KOPT-K1 (cell line): ENCODE data around the gene CBLN3.

Source experiments
- H3K27ac ChIP-seq: fragments of 200-600 bp; sonication (generic); 2 replicates; pipeline ENCODE4 v1.5.1; 2016; ENCODE audit warnings: antibody characterized with exemption, mild to moderate bottlenecking, low read depth, low read length; ENCODE audit not compliant: poor library complexity, severe bottlenecking
- H3K36me3 ChIP-seq: fragments of 200-600 bp; sonication (generic); 2 replicates; pipeline ENCODE4 v1.5.1; 2017; ENCODE audit warnings: antibody characterized with exemption, mild to moderate bottlenecking, low read length, moderate library complexity; ENCODE audit not compliant: insufficient read depth
- H3K9me3 ChIP-seq: fragments of 200-600 bp; sonication (generic); 2 replicates; pipeline ENCODE4 v1.5.1; 2017; ENCODE audit warnings: antibody characterized with exemption, low read length, mild to moderate bottlenecking; ENCODE audit not compliant: insufficient read depth, poor library complexity, severe bottlenecking

The CBLN3 gene

DNA sequence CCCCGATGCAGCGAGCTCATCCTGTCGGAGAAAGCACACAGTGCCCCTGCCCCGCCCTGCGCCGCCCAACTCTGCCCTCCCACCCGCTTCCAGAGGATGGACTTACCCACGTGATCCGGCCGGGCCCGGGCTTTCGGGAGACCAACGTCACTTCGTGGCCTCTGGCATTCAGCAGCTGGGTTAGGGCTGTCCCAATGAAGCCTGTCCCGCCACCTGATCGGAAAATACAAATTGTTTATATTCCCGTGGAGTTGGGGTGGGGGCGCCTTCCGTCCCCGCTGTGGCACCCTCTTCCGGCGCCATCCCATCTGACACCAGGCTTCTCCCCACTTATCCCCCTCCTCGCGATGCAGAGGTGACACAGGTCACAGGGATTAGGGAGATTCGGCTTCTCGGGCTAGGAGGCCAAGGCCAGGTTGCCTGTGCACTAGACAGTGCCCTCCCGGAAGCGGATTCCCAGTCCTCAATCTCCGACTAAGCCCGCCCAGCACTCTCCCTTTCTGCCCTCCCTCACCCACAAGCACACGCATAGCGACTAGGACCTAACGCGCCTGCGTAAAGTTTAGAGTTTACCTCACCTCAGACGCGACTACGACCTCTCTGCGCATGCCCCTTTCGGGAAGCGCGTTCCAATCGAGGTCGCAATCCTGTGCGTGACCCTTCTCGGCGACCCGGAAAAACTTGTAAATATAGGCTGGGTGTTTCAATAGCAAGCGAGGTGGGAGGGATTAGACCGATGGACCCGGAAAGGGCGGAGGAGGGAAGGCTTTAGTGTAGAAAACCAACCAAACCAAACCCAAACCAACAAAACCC lies 13.0 kb upstream of the CBLN3 start, which contains the start of gene SDR39U1:
TSS of gene SDR39U1 (minus strand) at position 537 of the 813 bp plus-strand sequence. CDS start at position 530, 7 bp downstream.
- Histone ChIP-seq H3K36me3 (peaks cover 38% of the 10 kb centered on the region), H3K9me3 (no peaks in the 10 kb centered on the region), H3K27ac (peak within 1 kb of the TSS; percentile 88)

DNA sequence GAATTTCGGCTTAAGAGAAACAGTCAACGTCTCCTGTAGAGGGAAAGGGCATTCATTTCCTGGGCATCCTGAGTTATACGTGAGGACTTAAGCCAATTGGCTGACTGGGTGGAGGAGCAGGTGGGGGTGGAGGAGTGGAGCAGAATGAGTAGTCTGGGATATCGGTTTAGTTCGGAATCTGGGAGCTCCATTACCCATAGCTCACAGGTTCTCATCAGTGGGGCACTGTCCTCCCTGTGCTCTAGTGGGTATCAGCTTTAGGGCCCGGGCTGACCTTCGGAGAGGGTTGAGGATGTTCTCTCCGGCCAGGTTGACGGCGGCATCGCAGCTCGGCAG lies 12.4 kb upstream of the CBLN3 start:
- peak overlapping the region; percentile 88 for H3K27ac ChIP-seq
- peaks cover 44% of the 10 kb centered on the region for H3K36me3 ChIP-seq
- H3K9me3 ChIP-seq = no peaks in the 10 kb centered on the region

DNA sequence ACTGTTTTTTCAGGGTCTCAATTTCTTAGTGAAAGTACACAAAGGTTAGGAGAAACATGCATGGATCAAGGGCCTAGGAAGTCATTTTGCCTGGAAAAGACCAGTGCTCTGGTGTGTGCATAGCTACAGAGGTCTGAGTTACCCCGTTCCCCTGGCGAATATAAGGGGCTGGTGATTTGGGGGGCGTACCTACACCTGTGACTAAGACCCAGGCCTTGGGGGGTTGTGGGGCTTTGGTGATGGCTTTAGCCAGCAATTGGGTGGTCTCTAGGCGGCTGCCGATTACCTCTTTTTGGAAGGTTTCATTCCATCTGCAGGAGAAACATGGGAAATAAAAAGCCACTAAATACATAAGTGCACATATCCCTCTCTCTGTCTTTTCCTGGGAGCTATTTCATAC lies 12.0 kb upstream of the CBLN3 start:
- H3K9me3 ChIP-seq = no peaks in the 10 kb centered on the region
- H3K27ac ChIP-seq = peak overlapping the region; percentile 88
- H3K36me3 ChIP-seq = peaks cover 46% of the 10 kb centered on the region

DNA sequence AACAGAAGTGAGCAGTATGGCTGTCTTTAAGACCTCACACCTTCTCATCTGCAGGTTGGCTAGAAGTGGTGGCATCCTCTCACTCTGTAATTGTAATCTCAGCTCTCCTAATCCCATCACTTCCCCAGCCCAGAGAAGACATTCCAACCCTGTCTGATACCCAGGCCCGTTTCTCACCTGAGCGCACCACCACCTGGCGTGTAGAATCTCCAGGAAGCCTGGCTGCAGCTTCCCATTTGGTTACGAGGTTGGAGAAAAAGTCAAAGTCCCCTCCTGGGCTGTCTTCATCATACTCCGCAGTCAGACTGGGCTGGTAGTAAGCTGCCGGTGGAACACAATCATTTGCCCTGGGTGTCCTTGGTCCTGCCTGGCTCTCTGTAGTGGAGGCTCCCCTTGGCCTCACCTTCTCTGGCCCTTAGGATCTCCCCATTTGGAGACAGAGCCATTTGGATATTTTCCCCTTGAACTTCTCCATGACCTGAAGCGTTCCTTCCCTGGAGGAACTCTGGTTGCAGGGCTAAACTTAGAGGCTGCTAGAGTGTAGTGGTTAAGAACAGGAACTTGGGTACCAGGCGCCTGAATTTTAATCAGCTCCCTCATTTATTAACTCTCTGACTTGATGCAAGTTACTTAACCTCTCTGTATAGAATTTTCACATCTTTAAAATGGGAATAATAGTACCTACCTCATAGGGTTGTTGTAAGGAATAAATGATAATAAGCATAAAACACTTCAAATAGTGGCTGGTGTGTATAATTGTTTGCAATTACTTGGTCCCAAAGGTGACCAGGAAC lies 11.3 kb upstream of the CBLN3 start:
- H3K9me3 ChIP-seq = no peaks in the 10 kb centered on the region
- H3K27ac ChIP-seq = peak overlapping the region; percentile 88
- peaks cover 53% of the 10 kb centered on the region for H3K36me3 ChIP-seq

DNA sequence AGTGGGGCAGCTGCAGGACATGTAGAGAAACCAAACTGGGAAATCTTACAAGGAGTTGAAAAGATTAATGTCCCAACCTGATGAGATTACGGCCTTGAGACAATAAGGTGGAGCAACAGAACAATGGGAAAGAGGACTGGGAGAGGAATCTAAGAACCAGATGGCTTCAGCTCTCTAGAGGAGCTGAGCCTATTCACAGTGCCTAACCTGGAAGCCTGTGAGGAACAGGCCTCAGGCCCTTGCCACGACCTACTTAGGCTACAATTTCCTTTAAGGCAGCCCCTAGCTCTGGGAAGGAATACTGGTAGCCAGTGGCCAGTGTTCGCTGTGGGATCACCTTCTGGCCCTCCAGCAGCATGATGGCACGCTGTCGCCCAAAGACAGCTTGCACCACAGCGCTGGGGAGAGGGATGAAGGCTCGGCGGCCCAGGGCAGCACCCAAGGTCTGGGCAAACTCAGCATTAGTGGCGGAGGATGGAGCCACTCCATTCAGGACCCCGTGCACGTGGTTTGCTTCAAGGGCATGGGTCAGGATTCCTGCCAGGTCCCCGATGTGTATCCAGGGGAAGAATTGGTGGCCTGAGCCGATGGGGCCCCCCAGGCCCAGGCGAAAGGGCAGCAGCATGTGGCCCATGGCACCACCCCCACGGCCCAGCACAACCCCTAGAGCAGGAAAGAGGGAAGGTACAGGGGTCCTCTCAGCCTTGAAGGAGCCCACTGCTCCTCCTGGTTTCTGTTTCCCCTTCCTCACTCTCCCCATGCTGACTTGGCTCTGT lies 10.6 kb upstream of the CBLN3 start:
- Histone ChIP-seq H3K9me3 (no peaks in the 10 kb centered on the region), H3K27ac (no peak overlapping the region), H3K36me3 (peaks cover 53% of the 10 kb centered on the region)

DNA sequence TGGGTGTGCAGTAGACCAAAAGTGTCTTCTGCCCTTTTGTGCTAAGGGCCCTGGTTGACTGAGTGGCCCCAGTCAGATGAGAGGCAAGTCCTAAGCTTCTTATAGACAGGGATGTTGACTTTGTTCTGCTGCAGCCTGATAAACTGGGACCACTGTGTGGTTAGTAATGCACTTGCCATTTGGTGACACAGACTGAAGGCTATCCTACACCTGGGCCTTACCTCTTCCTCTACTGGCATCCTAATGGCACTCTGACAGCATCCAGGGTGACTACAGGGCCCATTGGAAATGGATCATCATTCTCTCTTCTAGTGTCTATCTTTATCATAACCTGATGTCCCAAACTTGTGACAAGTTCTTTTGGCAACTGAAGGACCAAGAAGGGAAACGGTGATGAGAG lies 9.8 kb upstream of the CBLN3 start:
- no peaks in the 10 kb centered on the region for H3K9me3 ChIP-seq
- H3K36me3 ChIP-seq = peaks cover 54% of the 10 kb centered on the region
- no peak overlapping the region for H3K27ac ChIP-seq

DNA sequence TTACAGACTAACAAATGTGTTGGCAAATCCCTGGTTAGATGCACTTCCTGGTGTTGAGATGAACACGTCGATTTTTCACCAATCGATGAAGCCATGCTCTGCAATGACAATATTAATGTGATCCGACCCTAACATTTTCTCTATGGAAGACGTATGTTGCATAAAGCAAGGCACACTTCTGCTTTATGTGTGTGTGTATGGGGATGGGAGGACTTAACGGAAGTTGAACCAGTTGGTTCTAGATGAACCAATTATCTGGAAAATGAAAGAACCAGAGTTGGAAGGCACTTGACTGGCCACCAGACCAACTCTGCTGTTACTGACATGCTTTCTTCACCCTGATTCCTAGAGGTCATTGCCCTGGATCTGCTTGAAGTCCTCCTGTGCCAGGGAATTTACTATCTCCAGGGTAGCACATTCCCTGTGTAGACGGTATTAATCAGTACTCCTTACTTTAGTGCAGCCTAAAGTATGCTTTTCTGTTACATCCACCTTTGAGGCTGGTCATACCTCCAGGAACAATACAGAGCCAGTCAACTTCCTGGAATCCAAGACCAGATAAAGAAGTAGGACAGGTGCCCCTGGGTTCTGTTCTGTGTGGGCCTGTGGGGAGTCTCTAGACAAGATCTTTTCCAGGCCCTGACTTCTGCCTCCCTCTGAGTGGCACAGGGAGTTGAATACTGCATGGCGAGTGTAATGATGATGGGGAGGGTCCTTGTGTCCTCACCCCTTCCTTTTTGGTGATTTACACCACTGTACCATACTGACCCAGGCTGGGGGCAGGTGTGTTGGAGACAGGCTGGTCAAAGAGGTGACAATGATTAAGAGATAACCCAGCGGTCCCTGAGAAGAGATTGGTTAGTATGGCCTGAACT lies 9.0 kb upstream of the CBLN3 start:
- H3K36me3 ChIP-seq = peaks cover 61% of the 10 kb centered on the region
- H3K27ac ChIP-seq = no peak overlapping the region
- H3K9me3 ChIP-seq = no peaks in the 10 kb centered on the region

DNA sequence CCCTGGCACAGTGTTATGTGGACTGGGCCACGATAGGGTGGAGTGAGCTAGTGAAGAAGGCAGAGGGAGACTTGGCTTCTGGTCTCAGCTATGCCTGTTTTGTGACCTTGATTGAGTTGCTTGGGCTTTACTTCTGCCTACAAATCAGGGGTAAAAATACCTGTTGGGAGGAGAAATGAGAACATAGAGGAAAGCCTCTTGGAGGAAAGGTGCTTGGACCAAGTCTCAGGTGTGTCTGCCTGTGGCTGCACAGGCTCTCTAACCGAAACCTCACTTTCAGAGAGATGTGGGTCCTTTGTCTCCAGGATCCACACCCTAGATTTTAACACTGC lies 8.2 kb upstream of the CBLN3 start:
- Histone ChIP-seq H3K27ac (peak overlapping the region; percentile 68), H3K9me3 (no peaks in the 10 kb centered on the region)

DNA sequence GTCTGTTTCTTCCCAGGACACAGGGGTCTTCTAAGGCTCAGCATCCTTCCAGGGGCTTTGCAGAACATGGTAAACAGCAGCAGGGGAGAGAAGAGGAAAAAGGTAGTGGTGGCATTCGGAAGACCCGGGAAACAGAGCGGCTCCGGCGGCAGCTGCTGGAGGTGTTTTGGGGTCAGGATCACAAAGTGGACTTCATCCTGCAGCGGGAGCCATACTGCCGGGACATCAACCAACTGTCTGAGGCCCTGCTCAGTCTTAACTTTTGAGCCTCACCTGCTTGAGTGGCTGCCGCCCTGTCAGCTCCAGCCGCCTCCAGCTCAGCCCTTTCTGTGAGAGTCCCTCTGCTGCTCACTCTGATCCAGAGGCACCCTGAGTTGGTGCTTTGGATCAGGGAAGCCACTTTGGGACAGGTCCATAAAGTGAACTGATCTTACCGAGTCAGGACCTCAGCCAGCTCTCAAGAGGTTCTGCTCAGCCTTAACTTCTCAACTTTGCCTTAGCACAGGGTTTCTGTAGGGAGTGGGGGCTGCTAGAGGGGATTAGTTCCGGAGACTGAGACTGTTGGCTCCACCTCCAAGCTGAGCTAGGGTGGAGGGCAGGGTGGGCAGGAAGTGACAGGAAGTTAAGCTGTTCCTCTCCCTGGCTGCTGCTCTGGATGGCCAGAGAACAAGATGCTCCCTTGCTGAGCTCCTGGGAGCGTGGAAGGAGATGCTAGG lies 7.7 kb upstream of the CBLN3 start:
- H3K36me3 ChIP-seq = peaks cover 74% of the 10 kb centered on the region
- H3K27ac ChIP-seq = peak overlapping the region; percentile 68
- no peaks in the 10 kb centered on the region for H3K9me3 ChIP-seq

More for the DNA sequence above, 8.2 kb upstream of the CBLN3 start:
- H3K36me3 ChIP-seq = peaks cover 69% of the 10 kb centered on the region

DNA sequence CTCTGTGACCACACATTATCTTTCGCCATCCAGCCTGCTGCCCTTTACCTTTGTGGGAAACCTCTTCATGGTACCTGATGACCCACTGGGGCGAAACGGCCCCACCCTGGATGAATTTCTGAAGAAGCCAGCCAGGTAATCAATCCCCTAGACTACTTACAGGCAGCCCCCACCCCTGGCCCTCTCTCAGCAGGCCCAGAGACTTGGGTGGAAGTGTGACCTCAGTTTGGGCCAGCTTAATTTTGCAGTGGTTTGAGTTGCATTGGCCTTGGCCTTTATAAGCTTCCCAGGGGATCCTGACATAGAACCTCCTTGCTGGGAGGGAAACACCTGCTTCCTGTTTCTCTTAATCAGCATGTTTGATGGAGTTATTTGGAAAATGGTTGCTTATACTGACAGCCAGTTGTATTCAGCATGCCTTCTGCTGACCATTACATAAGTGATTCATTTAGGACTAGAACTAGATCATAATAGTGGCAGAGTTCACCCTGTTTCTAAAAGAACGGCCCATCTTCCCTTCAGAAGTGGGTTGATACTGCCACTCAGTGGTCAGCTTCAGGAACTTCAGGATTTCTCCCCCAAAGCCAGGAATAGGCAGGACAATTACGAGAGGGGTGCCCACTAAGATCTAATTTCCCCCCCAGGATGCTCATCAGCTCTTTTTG lies 7.0 kb upstream of the CBLN3 start:
- Histone ChIP-seq H3K9me3 (no peaks in the 10 kb centered on the region), H3K36me3 (peaks cover 77% of the 10 kb centered on the region), H3K27ac (no peak overlapping the region)

DNA sequence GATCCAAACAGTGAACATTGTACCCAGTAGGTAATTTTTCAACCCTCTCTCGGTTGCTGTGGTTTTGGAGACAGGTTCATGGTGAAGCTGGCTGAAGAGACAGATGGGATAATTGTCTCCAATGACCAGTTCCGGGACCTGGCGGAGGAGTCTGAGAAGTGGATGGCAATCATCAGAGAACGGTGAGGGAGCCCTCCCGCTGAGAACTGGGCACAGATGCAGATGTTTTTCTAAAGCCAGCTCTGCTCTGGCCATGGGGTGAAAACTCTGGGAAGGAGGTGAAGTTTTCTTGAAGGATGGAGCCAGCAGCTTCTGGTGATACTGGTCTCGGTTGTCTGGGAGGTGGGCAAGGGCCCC lies 6.5 kb upstream of the CBLN3 start:
- Histone ChIP-seq H3K27ac (no peak overlapping the region), H3K36me3 (peaks cover 72% of the 10 kb centered on the region), H3K9me3 (no peaks in the 10 kb centered on the region)

DNA sequence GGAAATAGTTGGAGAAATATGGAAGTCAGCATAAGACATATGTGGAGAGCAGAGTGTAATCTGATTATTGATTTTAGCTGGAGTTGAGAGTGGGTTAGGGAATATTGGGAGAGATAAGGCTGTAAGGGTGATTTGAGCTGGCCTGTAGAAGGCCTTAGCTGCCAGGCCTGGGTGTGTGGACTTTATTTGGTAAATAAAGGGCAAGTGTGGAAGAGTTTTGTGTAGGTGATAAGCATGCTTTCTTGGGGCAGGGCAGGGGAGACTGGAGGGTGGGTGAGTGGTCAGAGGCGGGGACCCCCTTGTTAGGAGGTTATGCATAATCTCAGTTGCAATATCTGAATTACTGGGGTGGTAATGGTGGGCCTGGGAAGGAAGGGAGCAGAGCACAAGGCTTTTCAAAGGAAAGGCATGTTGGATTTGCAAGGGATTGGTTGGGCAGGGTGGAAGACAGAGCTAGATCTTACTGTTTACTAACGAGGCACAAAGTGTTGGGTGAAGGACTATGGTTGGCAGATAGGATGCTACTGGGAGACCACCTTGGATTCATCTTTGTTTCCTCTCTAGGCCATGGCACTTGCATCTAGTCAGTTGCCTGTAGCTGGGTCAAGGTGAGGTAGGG lies 5.8 kb upstream of the CBLN3 start:
- Histone ChIP-seq H3K9me3 (no peaks in the 10 kb centered on the region), H3K36me3 (peaks cover 66% of the 10 kb centered on the region), H3K27ac (no peak overlapping the region)

DNA sequence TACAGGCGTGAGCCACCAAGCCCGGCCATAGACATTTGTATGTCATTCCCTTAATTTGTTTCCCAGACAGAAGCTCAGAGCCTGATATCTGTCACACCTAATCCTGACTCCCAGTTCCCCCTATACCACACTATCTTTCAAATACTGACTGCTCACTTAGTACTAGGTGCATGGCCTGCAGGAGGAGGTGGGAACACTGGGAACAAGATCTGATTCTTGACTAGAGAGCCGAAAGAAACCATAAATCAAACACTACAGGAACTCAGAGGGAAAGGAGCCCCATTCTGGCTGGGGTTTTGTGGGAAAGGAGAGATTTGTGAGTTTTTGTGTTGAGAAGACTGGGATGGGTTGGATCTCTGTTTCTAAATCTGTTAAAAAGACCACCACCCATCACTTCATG lies 5.2 kb upstream of the CBLN3 start:
- H3K27ac ChIP-seq = no peak overlapping the region
- H3K9me3 ChIP-seq = no peaks in the 10 kb centered on the region
- H3K36me3 ChIP-seq = peaks cover 59% of the 10 kb centered on the region
